GM23338 (cell line): Measurements from ENCODE around the gene CPNE2. TPM values are rescaled to one million over a fixed set of nuclear protein-coding genes. Genes with fewer than 3 reads are reported as not detected.

Experiments
- ATAC-seq: fragments of 200-7000 bp; cut with Tn5 transposase; 3 replicates; pipeline ENCODE4 v1.9.1; 2020
- DNase-seq: peaks from one replicate; pipeline ENCODE4 v3.0.0-alpha.2; 2015; ENCODE audit warnings: low spot score
- H2AFZ ChIP-seq: fragments of 200-600 bp; sonication (generic); 2 replicates; pipeline ENCODE4 v1.8.0; 2016; ENCODE audit warnings: antibody characterized with exemption, mild to moderate bottlenecking, moderate library complexity
- H3F3A ChIP-seq: fragments of 200-600 bp; sonication (generic); replicated peaks from 2 replicates; pipeline ENCODE4 v1.8.0; 2017; ENCODE audit warnings: antibody characterized with exemption, mixed run types, low read depth
- H3K27ac ChIP-seq: fragments of 200-600 bp; sonication (generic); 2 replicates; pipeline ENCODE4 v1.6.1; 2016; ENCODE audit warnings: low read depth
- H3K27me3 ChIP-seq: fragments of 200-600 bp; sonication (generic); 2 replicates; pipeline ENCODE4 v1.8.0; 2016; ENCODE audit warnings: mild to moderate bottlenecking, mixed run types, moderate library complexity; ENCODE audit not compliant: insufficient read depth
- H3K36me3 ChIP-seq: fragments of 200-600 bp; sonication (generic); 2 replicates; pipeline ENCODE4 v1.8.0; 2016; ENCODE audit warnings: mild to moderate bottlenecking; ENCODE audit not compliant: insufficient read depth
- H3K4me1 ChIP-seq: fragments of 200-600 bp; sonication (generic); 2 replicates; pipeline ENCODE4 v1.8.0; 2016; ENCODE audit warnings: mild to moderate bottlenecking, moderate library complexity; ENCODE audit not compliant: insufficient read depth
- H3K4me2 ChIP-seq: fragments of 200-600 bp; sonication (generic); 2 replicates; pipeline ENCODE4 v1.7.1; 2017; ENCODE audit warnings: mixed run types
- H3K4me3 ChIP-seq: fragments of 200-600 bp; sonication (generic); 2 replicates; pipeline ENCODE4 v1.6.1; 2016; ENCODE audit warnings: mixed run types
- H3K79me2 ChIP-seq: fragments of 200-600 bp; sonication (generic); replicated peaks from 2 replicates; pipeline ENCODE4 v1.8.0; 2017; ENCODE audit warnings: mild to moderate bottlenecking; ENCODE audit not compliant: insufficient read depth
- H3K9me2 ChIP-seq: fragments of 200-600 bp; sonication (generic); 2 replicates; pipeline ENCODE4 v1.8.0; 2017; ENCODE audit not compliant: insufficient read depth
- H4K20me1 ChIP-seq: fragments of 200-600 bp; sonication (generic); replicated peaks from 2 replicates; pipeline ENCODE4 v1.8.0; 2017; ENCODE audit warnings: mild to moderate bottlenecking; ENCODE audit not compliant: insufficient read depth
- H3K27ac Mint-ChIP-seq: 2 replicates; pipeline ENCODE4 v1.8.0; 2020; ENCODE audit warnings: inconsistent platforms, mild to moderate bottlenecking, moderate library complexity, mixed read lengths
- H3K27me3 Mint-ChIP-seq: 3 replicates; pipeline ENCODE4 v1.8.0; 2022; ENCODE audit warnings: low read depth, mild to moderate bottlenecking, moderate library complexity, mixed read lengths, inconsistent platforms; ENCODE audit not compliant: insufficient read depth, poor library complexity
- H3K36me3 Mint-ChIP-seq: 3 replicates; pipeline ENCODE4 v1.8.0; 2021; ENCODE audit warnings: low read depth, mild to moderate bottlenecking, inconsistent platforms, moderate library complexity, mixed read lengths
- H3K4me1 Mint-ChIP-seq: 3 replicates; pipeline ENCODE4 v1.8.0; 2020; ENCODE audit warnings: mild to moderate bottlenecking, inconsistent platforms, mixed read lengths
- H3K4me3 Mint-ChIP-seq: 3 replicates; pipeline ENCODE4 v1.8.0; 2021; ENCODE audit warnings: moderate library complexity, mild to moderate bottlenecking, inconsistent platforms, mixed read lengths
- H3K9me3 Mint-ChIP-seq: 3 replicates; pipeline ENCODE4 v1.8.0; 2020; ENCODE audit warnings: moderate library complexity, mild to moderate bottlenecking, inconsistent platforms, mixed read lengths
- CREB1 ChIP-seq: fragments of 250-450 bp; sonication (Bioruptor Pico); IDR thresholded peaks from 2 replicates; pipeline ENCODE4 v1.5.0; 2020; ENCODE audit warnings: low read depth, mild to moderate bottlenecking, moderate library complexity
- EZH2 ChIP-seq: fragments of 200-600 bp; sonication (generic); IDR thresholded peaks from one replicate; pipeline ENCODE4 v1.8.0; 2017; ENCODE audit warnings: antibody characterized with exemption, mild to moderate bottlenecking, low read depth; ENCODE audit not compliant: unreplicated experiment
- EZH2phosphoT487 ChIP-seq: fragments of 200-600 bp; sonication (generic); IDR thresholded peaks from one replicate; pipeline ENCODE4 v1.8.1; 2018; ENCODE audit warnings: antibody characterized with exemption; ENCODE audit not compliant: unreplicated experiment
- NANOG ChIP-seq: IDR thresholded peaks from 2 replicates; pipeline ENCODE4 v1.6.1; 2016; ENCODE audit warnings: antibody characterized with exemption, borderline replicate concordance
- POLR2AphosphoS5 ChIP-seq: IDR thresholded peaks from 2 replicates; pipeline ENCODE4 v1.6.1; 2016; ENCODE audit warnings: antibody characterized with exemption, low read depth
- REST ChIP-seq: IDR thresholded peaks from one replicate; pipeline ENCODE4 v1.6.1; 2018; ENCODE audit warnings: antibody characterized with exemption; ENCODE audit not compliant: unreplicated experiment
- STAT1 ChIP-seq: IDR thresholded peaks from one replicate; pipeline ENCODE4 v1.6.1; 2016; ENCODE audit warnings: antibody characterized with exemption; ENCODE audit not compliant: unreplicated experiment
- ZNF114 ChIP-seq: fragments of 250-450 bp; sonication (Bioruptor Pico); IDR thresholded peaks from 2 replicates; pipeline ENCODE4 v1.5.0; 2020; ENCODE audit warnings: mild to moderate bottlenecking, moderate library complexity
- polyA plus RNA-seq: library from polyadenylated mRNA; unstranded; fragments of >200 nt; fragmentation: Nextera tagmentation; extraction: Ambion mirVana; gene quantifications from 2 replicates; pipeline ENCODE4 v1.2.1, GENCODE V29; 2016
- total RNA-seq: library from RNA; depleted of rRNA; stranded (reverse); fragments of >200 nt; shearing (Covaris generic); gene quantifications from 2 replicates; pipeline ENCODE4 v1.2.3, GENCODE V29; 2014
- TF ChIP-seq, protein P1 (sequence below): IDR thresholded peaks from 2 replicates; pipeline ENCODE4 v1.6.1; 2016; ENCODE audit warnings: antibody characterized with exemption
- TF ChIP-seq, protein P2 (sequence below), 2 experiments: fragments of 200-600 bp in 1 of 2; sonication (generic) in 1 of 2; conservative IDR thresholded peaks; 2 replicates each; pipeline versions ENCODE4 v1.5.1 to v1.6.1; 2016 to 2017; ENCODE audit warnings: antibody characterized with exemption in 2 of 2, low read depth in 2 of 2, mild to moderate bottlenecking in 2 of 2, moderate library complexity in 1 of 2

CPNE2 gene
- total and polyA plus RNA-seq, 2 experiments from 2014 or later = 7.1 to 11.3 TPM

- Histone ChIP-seq H3K4me2 (no peak overlapping the region), H3K27me3 (no peaks in the 10 kb centered on the region), H3K4me3 (no peak overlapping the region), H3K9me2 (no peaks in the 10 kb centered on the region), H3F3A (no peaks in the 10 kb centered on the region), H3K36me3 (peaks cover 19% of the 10 kb centered on the region), H4K20me1 (no peaks in the 10 kb centered on the region), H2AFZ (no peak overlapping the region), H3K27ac (no peak overlapping the region), H3K79me2 (no peaks in the 10 kb centered on the region), H3K4me1 (peaks cover 19% of the 10 kb centered on the region)
- Mint-ChIP-seq H3K36me3 (peaks cover 53% of the 10 kb centered on the region), H3K4me3 (no peak overlapping the region), H3K9me3 (no peaks in the 10 kb centered on the region), H3K27ac (0 out of 2 replicates have a peak overlapping the region, but pooled peaks have one; percentile 11), H3K27me3 (peaks cover 4% of the 10 kb centered on the region), H3K4me1 (peaks cover 33% of the 10 kb centered on the region)
- ATAC-seq (no peak), DNase-seq (no peak)
- TF ChIP-seq CREB1 (CRISPR knock-in tag) (no peak), EZH2phosphoT487 (no peak), STAT1 (no peak), EZH2 (no peak), NANOG (no peak), REST (no peak), ZNF114 (CRISPR knock-in tag) (no peak), POLR2AphosphoS5 (no peak)
- TF ChIP-seq, protein P1, sequence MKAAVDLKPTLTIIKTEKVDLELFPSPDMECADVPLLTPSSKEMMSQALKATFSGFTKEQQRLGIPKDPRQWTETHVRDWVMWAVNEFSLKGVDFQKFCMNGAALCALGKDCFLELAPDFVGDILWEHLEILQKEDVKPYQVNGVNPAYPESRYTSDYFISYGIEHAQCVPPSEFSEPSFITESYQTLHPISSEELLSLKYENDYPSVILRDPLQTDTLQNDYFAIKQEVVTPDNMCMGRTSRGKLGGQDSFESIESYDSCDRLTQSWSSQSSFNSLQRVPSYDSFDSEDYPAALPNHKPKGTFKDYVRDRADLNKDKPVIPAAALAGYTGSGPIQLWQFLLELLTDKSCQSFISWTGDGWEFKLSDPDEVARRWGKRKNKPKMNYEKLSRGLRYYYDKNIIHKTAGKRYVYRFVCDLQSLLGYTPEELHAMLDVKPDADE = no peak
- TF ChIP-seq, protein P2, sequence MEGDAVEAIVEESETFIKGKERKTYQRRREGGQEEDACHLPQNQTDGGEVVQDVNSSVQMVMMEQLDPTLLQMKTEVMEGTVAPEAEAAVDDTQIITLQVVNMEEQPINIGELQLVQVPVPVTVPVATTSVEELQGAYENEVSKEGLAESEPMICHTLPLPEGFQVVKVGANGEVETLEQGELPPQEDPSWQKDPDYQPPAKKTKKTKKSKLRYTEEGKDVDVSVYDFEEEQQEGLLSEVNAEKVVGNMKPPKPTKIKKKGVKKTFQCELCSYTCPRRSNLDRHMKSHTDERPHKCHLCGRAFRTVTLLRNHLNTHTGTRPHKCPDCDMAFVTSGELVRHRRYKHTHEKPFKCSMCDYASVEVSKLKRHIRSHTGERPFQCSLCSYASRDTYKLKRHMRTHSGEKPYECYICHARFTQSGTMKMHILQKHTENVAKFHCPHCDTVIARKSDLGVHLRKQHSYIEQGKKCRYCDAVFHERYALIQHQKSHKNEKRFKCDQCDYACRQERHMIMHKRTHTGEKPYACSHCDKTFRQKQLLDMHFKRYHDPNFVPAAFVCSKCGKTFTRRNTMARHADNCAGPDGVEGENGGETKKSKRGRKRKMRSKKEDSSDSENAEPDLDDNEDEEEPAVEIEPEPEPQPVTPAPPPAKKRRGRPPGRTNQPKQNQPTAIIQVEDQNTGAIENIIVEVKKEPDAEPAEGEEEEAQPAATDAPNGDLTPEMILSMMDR (conservative IDR thresholded peaks at IDR 0.05; ENCODE audit: low read depth in 2 of 2) = no peak
Measured at GRCh38 chr16:57153841-57154240, 61.5 kb downstream of the CPNE2 start.
